ENCODE data around the gene IL27RA. TPM values are rescaled to one million over a fixed set of nuclear protein-coding genes. Genes with fewer than 3 reads are reported as not detected.

Gene IL27RA
- total and polyA plus RNA-seq, 2 donors, result 19.1 to 37.6 TPM

Other genes starting within 250 kb of the IL27RA start
- gene ZSWIM4, start 236.3 kb upstream of the IL27RA start, total RNA-seq, result 1.7 TPM
- gene ZSWIM4, start 236.3 kb upstream of the IL27RA start, polyA plus RNA-seq, result 3.3 TPM
- gene NANOS3, start 154.6 kb upstream of the IL27RA start, total RNA-seq, result 1.4 TPM
- 2.6 TPM for gene NANOS3, start 154.6 kb upstream of the IL27RA start, polyA plus RNA-seq
- gene BRME1, start 125.6 kb upstream of the IL27RA start, total RNA-seq, result 1.5 TPM
- gene BRME1, start 125.6 kb upstream of the IL27RA start, polyA plus RNA-seq, result 2.0 TPM
- gene CC2D1A, start 125.6 kb upstream of the IL27RA start, total RNA-seq, result 5.8 TPM
- 26.7 TPM for gene CC2D1A, start 125.6 kb upstream of the IL27RA start, polyA plus RNA-seq
- 0.09 TPM for gene PODNL1, start 93.3 kb upstream of the IL27RA start, total RNA-seq
- 0.94 TPM for gene PODNL1, start 93.3 kb upstream of the IL27RA start, polyA plus RNA-seq
- gene DCAF15, start 79.3 kb upstream of the IL27RA start, total RNA-seq, result 24.0 TPM
- gene DCAF15, start 79.3 kb upstream of the IL27RA start, polyA plus RNA-seq, result 95.4 TPM
- gene RFX1, start 25.4 kb upstream of the IL27RA start, total RNA-seq, result 1.2 TPM
- 5.7 TPM for gene RFX1, start 25.4 kb upstream of the IL27RA start, polyA plus RNA-seq
- gene RLN3, start 3.6 kb upstream of the IL27RA start, total RNA-seq, result not detected
- gene RLN3, start 3.6 kb upstream of the IL27RA start, polyA plus RNA-seq, result 0.18 TPM
- gene PALM3, start 30.3 kb downstream of the IL27RA start, total RNA-seq, result not detected
- gene PALM3, start 30.3 kb downstream of the IL27RA start, polyA plus RNA-seq, result 0.18 TPM
- 0.94 TPM for gene MISP3, start 41.0 kb downstream of the IL27RA start, total RNA-seq
- 2.9 TPM for gene MISP3, start 41.0 kb downstream of the IL27RA start, polyA plus RNA-seq
- gene C19orf67, start 54.0 kb downstream of the IL27RA start, total RNA-seq, result not detected
- gene C19orf67, start 54.0 kb downstream of the IL27RA start, polyA plus RNA-seq, result 0.18 TPM
- 44.9 TPM for gene SAMD1, start 59.0 kb downstream of the IL27RA start, total RNA-seq
- gene SAMD1, start 59.0 kb downstream of the IL27RA start, polyA plus RNA-seq, result 43.6 TPM
- 10.2 TPM for gene PRKACA, start 86.0 kb downstream of the IL27RA start, total RNA-seq
- 36.8 TPM for gene PRKACA, start 86.0 kb downstream of the IL27RA start, polyA plus RNA-seq
- gene ASF1B, start 104.8 kb downstream of the IL27RA start, total RNA-seq, result 36.1 TPM
- gene ASF1B, start 104.8 kb downstream of the IL27RA start, polyA plus RNA-seq, result 2.9 TPM
- 3.6 TPM for gene ADGRL1, start 174.4 kb downstream of the IL27RA start, total RNA-seq
- 8.4 TPM for gene ADGRL1, start 174.4 kb downstream of the IL27RA start, polyA plus RNA-seq